LHCN-M2 (cell line): ENCODE measurements around the gene CTTNBP2. TPM values are rescaled to one million over a fixed set of nuclear protein-coding genes. Genes with fewer than 3 reads are reported as not detected.

Experiments used
- DNase-seq: peaks from one replicate; pipeline ENCODE4 v3.0.0-alpha.2; 2012; ENCODE audit warnings: low read depth
- polyA plus RNA-seq: library from polyadenylated mRNA; unstranded; fragments of >200 nt; gene quantifications from one replicate; pipeline ENCODE4 v1.2.1, GENCODE V29; 2012; ENCODE audit warnings: missing spikeins
- total RNA-seq: library from RNA; depleted of rRNA; stranded (reverse); fragments of >200 nt; gene quantifications from 2 replicates; pipeline ENCODE4 v1.2.3, GENCODE V29; 2014; rRNA removed

CTTNBP2 gene
- total RNA-seq, result 7.5 and 7.6 TPM in 2 replicates
- 0.39 TPM for polyA plus RNA-seq

GRCh38 chr7:117873310-117874190 lies at the start of gene CTTNBP2:
TSS of gene CTTNBP2 (minus strand) at chr7:117873441. CDS start at chr7:117873415, 26 bp downstream.
- DNase-seq, result peak; percentile 65

GRCh38 chr7:117916309-117916708 lies 43.1 kb upstream of the CTTNBP2 start:
- no peak for DNase-seq

GRCh38 chr7:117912421-117912820 lies 39.2 kb upstream of the CTTNBP2 start:
- DNase-seq, result no peak

- DNase-seq, result no peak
Observed at GRCh38 chr7:117908031-117908795, 35.0 kb upstream of the CTTNBP2 start.

- DNase-seq, result no peak
Observed at GRCh38 chr7:117907049-117907640, 33.9 kb upstream of the CTTNBP2 start.

- no peak for DNase-seq
Observed at GRCh38 chr7:117902314-117902889, 29.2 kb upstream of the CTTNBP2 start.

- no peak for DNase-seq
Observed at GRCh38 chr7:117901089-117901797, 28.0 kb upstream of the CTTNBP2 start.

- DNase-seq, result no peak
Observed at GRCh38 chr7:117896339-117896738, 23.1 kb upstream of the CTTNBP2 start.

- DNase-seq, result no peak
Observed at GRCh38 chr7:117895276-117895675, 22.0 kb upstream of the CTTNBP2 start.

- no peak for DNase-seq
Observed at GRCh38 chr7:117894037-117894436, 20.8 kb upstream of the CTTNBP2 start.

- no peak for DNase-seq
Observed at GRCh38 chr7:117892821-117893220, 19.6 kb upstream of the CTTNBP2 start.

- DNase-seq, result no peak
Observed at GRCh38 chr7:117889611-117890010, 16.4 kb upstream of the CTTNBP2 start.

- DNase-seq, result no peak
Observed at GRCh38 chr7:117888627-117889026, 15.4 kb upstream of the CTTNBP2 start.

GRCh38 chr7:117882594-117882993 lies 9.4 kb upstream of the CTTNBP2 start:
- no peak for DNase-seq

GRCh38 chr7:117876761-117877160 lies 3.5 kb upstream of the CTTNBP2 start:
- no peak for DNase-seq

- peak; percentile 34 for DNase-seq
Observed at GRCh38 chr7:117875566-117875965, 2.3 kb upstream of the CTTNBP2 start.

- no peak for DNase-seq
Observed at GRCh38 chr7:117874191-117874700, 1.0 kb upstream of the CTTNBP2 start.

- DNase-seq, result peak; percentile 43
Observed at GRCh38 chr7:117872561-117873309, 506 bp downstream of the CTTNBP2 start.

GRCh38 chr7:117871778-117872538 lies 1.3 kb downstream of the CTTNBP2 start:
- DNase-seq, result peak; percentile 10
